Loucy (cell line): Measurements from ENCODE around the gene JAG2.

Experiments used
- EZH2phosphoT487 ChIP-seq: fragments of 200-600 bp; IDR thresholded peaks from 2 replicates; pipeline ENCODE4 v1.6.1; 2018; ENCODE audit warnings: antibody characterized with exemption, mild to moderate bottlenecking, moderate library complexity, borderline replicate concordance
- TF ChIP-seq, protein P1 (sequence below): fragments of 200-600 bp; sonication (generic); conservative IDR thresholded peaks from 2 replicates; pipeline ENCODE4 v1.5.1; 2014; ENCODE audit warnings: mild to moderate bottlenecking, antibody characterized with exemption, low read length

DNA sequence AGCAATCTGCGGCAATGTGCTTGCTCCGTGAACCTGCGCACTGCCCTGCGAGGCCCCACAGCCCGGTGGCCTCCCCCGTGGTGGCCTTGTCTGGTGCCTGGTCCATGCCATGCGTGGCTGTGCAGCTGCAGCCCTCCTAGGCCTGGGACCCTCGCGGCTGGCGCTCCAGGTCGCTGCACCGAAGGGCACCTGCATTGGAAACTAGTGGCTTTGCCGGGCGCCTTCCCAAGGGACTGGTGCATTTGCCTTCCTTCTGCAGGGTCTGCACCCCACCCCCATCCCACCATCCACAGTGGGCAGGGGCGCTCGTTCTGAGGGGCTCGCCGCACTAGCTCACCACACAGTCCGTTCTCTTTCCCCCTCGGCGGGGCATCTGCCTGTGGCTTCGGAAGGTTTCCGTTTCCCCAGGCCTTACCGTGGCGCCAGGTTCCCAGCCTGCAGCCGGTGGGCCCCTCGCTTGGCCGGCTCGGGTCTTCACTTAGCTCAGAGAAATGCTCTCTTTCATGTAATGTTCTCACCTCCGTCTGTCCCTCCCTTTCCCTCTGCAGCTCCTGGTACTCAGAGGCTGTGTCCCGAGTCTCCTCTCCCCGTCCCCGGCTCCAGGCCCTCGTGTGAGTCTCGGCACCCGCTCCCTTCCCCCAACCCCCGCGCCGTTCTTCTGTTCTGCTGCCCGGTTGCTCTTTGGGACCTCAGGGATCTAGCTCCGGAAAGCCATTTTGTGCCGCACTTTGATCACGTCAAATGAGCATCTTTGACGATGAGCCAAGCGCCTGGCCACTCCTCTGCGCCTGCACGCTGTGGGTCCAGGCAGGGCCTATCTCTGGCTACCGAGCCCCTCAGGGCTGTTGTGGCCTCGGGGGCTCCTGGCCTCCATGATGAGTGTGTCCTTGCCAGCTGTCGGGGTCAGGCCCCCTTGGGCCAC, 31.9 kb downstream of the JAG2 start:
- TF ChIP-seq, protein P1, sequence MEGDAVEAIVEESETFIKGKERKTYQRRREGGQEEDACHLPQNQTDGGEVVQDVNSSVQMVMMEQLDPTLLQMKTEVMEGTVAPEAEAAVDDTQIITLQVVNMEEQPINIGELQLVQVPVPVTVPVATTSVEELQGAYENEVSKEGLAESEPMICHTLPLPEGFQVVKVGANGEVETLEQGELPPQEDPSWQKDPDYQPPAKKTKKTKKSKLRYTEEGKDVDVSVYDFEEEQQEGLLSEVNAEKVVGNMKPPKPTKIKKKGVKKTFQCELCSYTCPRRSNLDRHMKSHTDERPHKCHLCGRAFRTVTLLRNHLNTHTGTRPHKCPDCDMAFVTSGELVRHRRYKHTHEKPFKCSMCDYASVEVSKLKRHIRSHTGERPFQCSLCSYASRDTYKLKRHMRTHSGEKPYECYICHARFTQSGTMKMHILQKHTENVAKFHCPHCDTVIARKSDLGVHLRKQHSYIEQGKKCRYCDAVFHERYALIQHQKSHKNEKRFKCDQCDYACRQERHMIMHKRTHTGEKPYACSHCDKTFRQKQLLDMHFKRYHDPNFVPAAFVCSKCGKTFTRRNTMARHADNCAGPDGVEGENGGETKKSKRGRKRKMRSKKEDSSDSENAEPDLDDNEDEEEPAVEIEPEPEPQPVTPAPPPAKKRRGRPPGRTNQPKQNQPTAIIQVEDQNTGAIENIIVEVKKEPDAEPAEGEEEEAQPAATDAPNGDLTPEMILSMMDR = no peak
- no peak for TF ChIP-seq EZH2phosphoT487
